Measurements from ENCODE around the gene AGK.

- TF ChIP-seq CTCF (IDR thresholded peaks at IDR 0.05; ENCODE audit: insufficient read depth, low read length) = no peak
- no peak for TF ChIP-seq POLR2AphosphoS5 (IDR thresholded peaks at IDR 0.05; ENCODE audit: low read depth)
- TF ChIP-seq GABPA (IDR thresholded peaks at IDR 0.05; ENCODE audit: low read depth) = no peak
- no peak for TF ChIP-seq REST (IDR thresholded peaks at IDR 0.05; ENCODE audit: insufficient replicate concordance, low read depth)
- no peak for TF ChIP-seq SPI1 (IDR thresholded peaks at IDR 0.05; ENCODE audit: borderline replicate concordance, low read depth)
Measured at GRCh38 chr7:141573511-141573910, 22.3 kb downstream of the AGK start.

Data from HL-60 (cell line).